WTC11 (cell line): Measurements from ENCODE around the gene TDRD10.

Experiments
- CTCF ChIP-seq: fragments of 200-600 bp; IDR thresholded peaks from 2 replicates; pipeline ENCODE4 v1.8.0; 2022; ENCODE audit warnings: antibody characterized with exemption
- ZNF232 ChIP-seq: sonication (generic); formaldehyde crosslinking; IDR thresholded peaks from 2 replicates; pipeline ENCODE4 v1.8.0; 2022; ENCODE audit warnings: mild to moderate bottlenecking, missing genetic modification reagents

DNA sequence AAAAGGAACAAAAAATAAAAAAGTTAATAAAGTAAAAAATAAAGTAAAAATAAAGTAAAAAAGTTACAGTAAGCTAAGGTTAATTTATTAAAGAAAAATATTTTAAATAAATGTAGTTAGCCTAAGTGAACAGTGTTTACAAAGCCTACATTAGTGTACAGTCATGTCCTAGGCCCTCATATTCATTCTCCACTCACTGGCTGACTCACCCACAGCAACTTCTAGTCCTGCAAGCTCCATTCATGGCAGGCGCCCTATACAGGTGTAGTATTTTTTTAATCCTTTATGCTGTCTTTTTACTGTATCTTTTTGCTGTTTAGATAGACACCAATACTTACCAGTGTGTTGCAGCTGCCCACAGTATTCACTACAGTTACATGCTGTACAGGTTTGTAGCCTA is 93.6 kb downstream of the TDRD10 start:
- no peak for TF ChIP-seq CTCF
- no peak for TF ChIP-seq ZNF232
